Activated naive CD8-positive, alpha-beta T cell treated with anti-CD3 and anti-CD28 coated beads, Interleukin-2, amount 10 ng/mL, durations not matched to agents 7 days and 5 days (primary cell): ENCODE results near the gene CST5. TPM values are rescaled to one million over a fixed set of nuclear protein-coding genes. Genes with fewer than 3 reads are reported as not detected.
A peak's percentile ranks its signal among the peaks of the same experiment; 100 is the strongest.
"Not testable (repeated sequence)": the region's sequence is repeated elsewhere in the genome, so short reads cannot be mapped to it uniquely, and the experiment has no call there.

Experiments
- ATAC-seq: fragments of 150-1000 bp; cut with Tn5 transposase; one replicate; pipeline ENCODE4 v1.10.0; 2021; ENCODE audit warnings: low read depth, moderate library complexity
- POLR2A ChIA-PET: fragments of 350-600 bp; sonication (Branson Sonifier 250); formaldehyde crosslinking; loops from one replicate; lab custom pipeline; 2021; ENCODE audit warnings: antibody characterized with exemption; lab: Charles Lee
- DNase-seq: peaks from one replicate; pipeline ENCODE4 v3.0.0; 2021
- H3K27ac Mint-ChIP-seq: one replicate; pipeline ENCODE4 v1.8.0; 2022; ENCODE audit warnings: mild to moderate bottlenecking, mixed read lengths
- H3K27me3 Mint-ChIP-seq: one replicate; pipeline ENCODE4 v1.8.0; 2022; ENCODE audit warnings: mild to moderate bottlenecking, moderate library complexity, mixed read lengths
- H3K36me3 Mint-ChIP-seq: one replicate; pipeline ENCODE4 v1.8.0; 2021; ENCODE audit warnings: mild to moderate bottlenecking, mixed read lengths
- H3K4me1 Mint-ChIP-seq: one replicate; pipeline ENCODE4 v1.8.0; 2021; ENCODE audit warnings: mixed read lengths
- H3K4me3 Mint-ChIP-seq: one replicate; pipeline ENCODE4 v1.8.0; 2022; ENCODE audit warnings: mild to moderate bottlenecking, moderate library complexity, mixed read lengths
- H3K9me3 Mint-ChIP-seq: one replicate; pipeline ENCODE4 v1.8.0; 2021; ENCODE audit warnings: mixed read lengths
- total RNA-seq, 2 experiments: library from RNA; stranded (reverse); gene quantifications; one replicate each; pipeline ENCODE4 v1.2.3, GENCODE V29; 2021

CST5 gene
- total RNA-seq, 2 experiments from 2014 or later, result not detected

DNA sequence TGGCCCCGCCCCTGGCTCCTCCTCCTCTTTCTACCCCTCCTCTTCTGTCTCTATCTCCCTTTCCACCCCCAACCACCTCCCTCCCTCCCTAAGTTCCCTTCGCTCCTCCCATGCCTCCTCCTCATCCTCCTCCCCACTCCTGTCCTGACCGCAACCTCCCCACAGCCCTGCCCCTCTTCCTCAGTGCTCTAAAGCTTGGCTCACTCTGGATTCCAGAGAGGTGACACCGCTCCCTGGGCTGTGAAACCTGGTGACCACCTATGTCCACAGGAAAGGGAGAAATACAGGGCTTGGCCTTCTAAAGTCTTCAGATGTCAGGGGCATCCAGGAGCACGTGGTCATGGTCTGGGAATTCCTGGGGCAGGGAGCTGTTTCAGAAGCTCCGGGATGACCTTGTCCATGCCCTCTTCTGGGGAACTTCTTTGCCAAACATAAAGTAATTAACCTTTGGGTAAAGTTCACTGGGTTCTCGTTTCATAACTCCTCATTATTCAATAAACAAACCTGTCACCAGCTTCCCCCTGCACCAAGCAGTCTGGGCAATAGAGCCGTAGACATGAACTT is 345 bp upstream of the CST5 start:
- DNase-seq (no peak), ATAC-seq (no peak)
- Mint-ChIP-seq H3K36me3 (no peaks in the 10 kb centered on the region), H3K27me3 (no peaks in the 10 kb centered on the region), H3K4me1 (no peaks in the 10 kb centered on the region), H3K9me3 (no peaks in the 10 kb centered on the region), H3K27ac (no peak overlapping the region), H3K4me3 (no peak overlapping the region)
- POLR2A ChIA-PET, result no interaction called here

DNA sequence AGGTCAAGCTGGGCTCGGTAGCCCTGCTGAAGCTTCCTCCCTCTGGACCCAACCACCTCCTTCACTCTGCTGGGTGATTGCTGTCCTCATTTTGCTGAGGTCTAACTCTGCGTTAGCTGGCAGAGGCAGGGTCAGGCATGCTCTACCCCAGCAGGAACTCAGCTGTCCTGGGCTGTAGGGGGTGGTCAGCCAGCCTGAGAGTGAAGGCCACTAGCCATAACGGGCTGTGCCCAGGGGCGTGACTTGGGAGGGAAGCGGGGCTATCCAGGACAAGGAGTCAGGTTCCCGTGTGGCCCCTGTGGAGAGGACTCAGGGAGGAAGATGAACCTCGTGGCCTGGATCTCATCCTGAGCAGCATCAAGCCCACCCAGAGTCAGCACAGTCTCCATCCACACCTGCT is 761 bp downstream of the CST5 start:
- no peak overlapping the region for H3K4me3 Mint-ChIP-seq

DNA sequence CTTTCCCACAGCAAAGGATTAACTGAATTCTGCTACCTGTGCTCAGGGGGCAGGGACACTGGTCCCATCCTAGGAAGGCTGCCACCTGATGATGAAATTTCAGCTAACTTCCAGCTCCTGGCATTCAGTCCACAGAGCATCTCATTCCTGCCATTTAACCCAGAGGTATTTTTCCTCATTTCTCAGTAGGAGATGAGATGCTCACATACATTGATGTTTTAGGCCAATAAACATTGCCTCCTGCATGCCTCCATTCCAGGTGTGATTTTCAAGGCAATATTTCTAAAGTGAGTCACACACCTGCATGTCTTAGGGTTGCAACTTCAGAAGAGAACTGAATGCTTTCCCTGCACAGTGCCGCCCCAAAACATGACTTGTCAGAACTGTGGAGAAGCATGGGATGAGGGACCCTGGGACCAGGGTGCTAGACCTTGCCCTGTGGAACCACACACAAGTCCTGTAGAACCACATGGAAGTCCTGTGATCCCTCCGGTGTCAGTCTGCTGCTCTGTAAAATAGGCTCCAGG is 1.5 kb downstream of the CST5 start:
- ATAC-seq, H3K4me1 Mint-ChIP-seq, DNase-seq, H3K27ac Mint-ChIP-seq, H3K27me3 Mint-ChIP-seq, POLR2A ChIA-PET, H3K4me3 Mint-ChIP-seq, H3K36me3 Mint-ChIP-seq, H3K9me3 Mint-ChIP-seq: not testable (repeated sequence)

More for the DNA sequence above, 761 bp downstream of the CST5 start:
- no peaks in the 10 kb centered on the region for H3K27me3 Mint-ChIP-seq
- no peaks in the 10 kb centered on the region for H3K9me3 Mint-ChIP-seq
- ATAC-seq (no peak), DNase-seq (no peak)
- H3K4me1 Mint-ChIP-seq, result no peaks in the 10 kb centered on the region
- POLR2A ChIA-PET, result no interaction called here
- no peak overlapping the region for H3K27ac Mint-ChIP-seq
- no peaks in the 10 kb centered on the region for H3K36me3 Mint-ChIP-seq

DNA sequence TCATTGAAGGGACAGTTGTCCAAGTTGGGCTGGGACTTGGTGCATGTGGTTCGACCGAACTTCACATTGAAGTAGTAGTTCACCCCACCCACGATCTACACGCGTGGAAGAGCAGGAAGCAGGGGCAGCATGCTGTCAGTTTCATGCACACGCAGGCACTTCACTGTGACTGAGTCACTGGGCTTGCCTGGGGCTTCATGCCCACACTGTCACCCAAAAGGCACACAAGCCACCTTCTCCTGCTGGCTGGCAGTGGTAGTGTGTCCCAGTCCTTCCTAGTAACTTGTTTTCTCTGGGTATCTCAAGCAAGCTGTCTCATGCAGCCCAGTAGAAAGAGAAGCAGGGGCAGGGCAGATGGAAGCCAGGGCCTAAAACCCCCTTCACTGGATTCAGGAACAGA is 2.0 kb downstream of the CST5 start:
- H3K4me3 Mint-ChIP-seq, result no peak overlapping the region
- no peak for DNase-seq
- no peaks in the 10 kb centered on the region for H3K9me3 Mint-ChIP-seq
- POLR2A ChIA-PET, result no interaction called here
- ATAC-seq, result no peak
- H3K36me3 Mint-ChIP-seq, result no peaks in the 10 kb centered on the region
- H3K4me1 Mint-ChIP-seq, result no peaks in the 10 kb centered on the region
- H3K27ac Mint-ChIP-seq, result no peak overlapping the region
- H3K27me3 Mint-ChIP-seq, result no peaks in the 10 kb centered on the region

DNA sequence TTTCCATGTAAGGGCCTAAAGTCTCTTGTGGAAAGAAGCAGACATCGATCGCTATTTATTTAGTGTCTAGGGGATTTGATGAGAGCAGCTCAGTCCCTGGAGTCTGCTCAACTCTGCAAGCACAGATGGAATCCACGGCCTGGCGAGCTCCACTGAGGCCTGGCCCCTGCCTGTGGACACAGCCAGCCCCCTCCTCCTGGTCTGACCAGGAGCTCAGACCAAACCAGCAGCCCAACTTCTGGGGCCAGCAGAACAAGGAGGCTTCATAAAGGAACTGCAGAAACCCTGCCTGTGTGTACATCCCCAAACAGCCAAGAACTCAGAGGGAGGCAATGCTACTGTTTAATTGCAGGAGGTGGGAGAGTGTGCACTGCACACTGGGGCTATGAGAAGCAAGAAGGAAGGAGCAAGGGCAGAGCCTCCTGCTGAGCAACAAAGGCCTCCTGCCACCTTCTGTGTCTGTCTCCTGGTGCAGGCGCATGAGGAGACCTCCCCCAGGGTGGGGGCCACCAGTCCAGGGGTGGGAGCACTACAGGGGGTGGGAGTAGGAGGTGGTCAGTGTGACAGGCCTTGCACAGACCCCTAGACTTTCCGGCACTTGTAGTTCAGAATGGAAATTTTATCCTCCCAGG is 3.8 kb downstream of the CST5 start:
- no peaks in the 10 kb centered on the region for H3K27me3 Mint-ChIP-seq
- no peak for ATAC-seq
- no peak overlapping the region for H3K27ac Mint-ChIP-seq
- H3K9me3 Mint-ChIP-seq, result no peaks in the 10 kb centered on the region
- no peaks in the 10 kb centered on the region for H3K4me1 Mint-ChIP-seq
- H3K36me3 Mint-ChIP-seq, result no peaks in the 10 kb centered on the region
- H3K4me3 Mint-ChIP-seq, result no peak overlapping the region
- POLR2A ChIA-PET, result no interaction called here
- DNase-seq, result no peak

DNA sequence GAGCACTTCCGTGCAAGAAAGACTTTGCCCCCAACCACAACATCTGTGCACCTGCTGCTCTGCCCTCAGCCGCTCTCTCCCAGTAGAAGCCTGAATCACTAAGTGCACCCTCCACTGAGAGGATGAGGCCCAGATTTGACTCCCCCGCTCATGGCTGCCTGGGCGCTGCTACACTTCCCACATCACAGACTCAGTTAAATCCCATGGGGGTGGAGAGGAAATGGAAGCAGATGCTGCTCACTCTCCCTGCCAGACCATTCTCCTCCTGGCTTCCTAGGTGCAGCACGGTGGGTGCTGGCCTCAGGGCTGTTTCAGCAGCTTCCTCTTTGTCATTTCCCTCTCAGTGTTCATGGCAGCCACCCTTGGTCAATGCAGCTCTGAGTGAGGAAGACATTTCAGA is 4.8 kb downstream of the CST5 start:
- Mint-ChIP-seq H3K4me1 (no peaks in the 10 kb centered on the region), H3K27me3 (no peaks in the 10 kb centered on the region), H3K4me3 (no peak overlapping the region), H3K9me3 (no peaks in the 10 kb centered on the region), H3K27ac (no peak overlapping the region), H3K36me3 (no peaks in the 10 kb centered on the region)
- POLR2A ChIA-PET, result no interaction called here
- DNase-seq, result no peak
- peak; percentile 26 for ATAC-seq

DNA sequence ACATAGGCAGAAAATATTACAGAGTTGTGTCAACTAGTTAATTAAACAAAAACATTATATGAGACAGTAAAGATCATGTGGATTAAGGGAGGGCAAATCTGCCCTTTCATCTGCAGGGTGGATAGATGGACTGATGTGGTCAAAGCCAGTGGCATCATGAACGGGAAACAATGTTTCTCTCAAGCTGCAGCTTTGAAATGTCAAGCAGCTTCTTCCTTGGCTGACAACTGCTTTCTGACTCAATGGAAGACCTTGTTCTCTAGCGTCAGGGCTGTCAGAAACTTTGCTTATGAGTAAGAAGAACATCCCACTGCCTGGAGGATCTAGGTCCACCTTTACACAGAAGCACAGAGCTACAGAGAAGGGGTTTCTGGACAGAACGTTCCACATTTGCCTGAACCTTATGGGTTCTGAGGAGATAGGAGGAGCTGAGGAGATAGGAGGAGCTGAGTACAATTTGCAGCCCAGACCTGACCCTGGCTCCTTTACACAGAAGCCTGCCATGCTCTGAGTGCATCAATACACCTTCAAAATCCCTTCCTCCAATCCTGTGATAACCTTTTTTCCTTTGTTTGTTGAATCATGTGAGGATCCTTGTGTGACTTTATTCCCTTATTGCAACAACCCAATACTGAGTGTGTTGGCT is 6.1 kb downstream of the CST5 start:
- POLR2A ChIA-PET, result no interaction called here
- no peak for ATAC-seq
- H3K9me3 Mint-ChIP-seq, result no peaks in the 10 kb centered on the region
- H3K4me1 Mint-ChIP-seq, result no peaks in the 10 kb centered on the region
- H3K27me3 Mint-ChIP-seq, result no peaks in the 10 kb centered on the region
- DNase-seq, result no peak
- no peaks in the 10 kb centered on the region for H3K36me3 Mint-ChIP-seq
- no peak overlapping the region for H3K4me3 Mint-ChIP-seq
- no peak overlapping the region for H3K27ac Mint-ChIP-seq

DNA sequence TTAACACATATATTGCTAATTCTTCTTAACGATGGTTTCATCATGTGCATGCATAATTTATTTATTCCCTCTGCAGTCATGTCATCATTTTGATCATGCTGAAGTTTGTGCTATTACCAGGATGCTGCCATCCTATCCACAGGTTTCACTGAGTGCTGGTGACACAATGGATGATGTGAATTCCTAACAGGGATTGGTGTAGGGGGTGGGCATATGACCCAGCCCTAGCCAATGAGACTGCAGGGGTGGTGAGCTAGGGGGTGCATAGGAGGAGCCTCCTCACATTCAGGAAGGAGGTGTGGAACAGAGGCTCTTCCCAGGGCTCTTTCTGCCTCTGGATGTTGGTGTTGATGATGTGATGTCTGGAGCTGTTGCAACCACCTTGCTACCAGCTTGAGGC is 7.5 kb downstream of the CST5 start:
- POLR2A ChIA-PET, result no interaction called here
- no peak overlapping the region for H3K27ac Mint-ChIP-seq
- H3K36me3 Mint-ChIP-seq, result no peaks in the 10 kb centered on the region
- H3K27me3 Mint-ChIP-seq, result peaks cover 6% of the 10 kb centered on the region
- peaks cover 3% of the 10 kb centered on the region for H3K4me1 Mint-ChIP-seq
- H3K4me3 Mint-ChIP-seq, result no peak overlapping the region
- no peaks in the 10 kb centered on the region for H3K9me3 Mint-ChIP-seq
- no peak for DNase-seq
- ATAC-seq, result no peak

DNA sequence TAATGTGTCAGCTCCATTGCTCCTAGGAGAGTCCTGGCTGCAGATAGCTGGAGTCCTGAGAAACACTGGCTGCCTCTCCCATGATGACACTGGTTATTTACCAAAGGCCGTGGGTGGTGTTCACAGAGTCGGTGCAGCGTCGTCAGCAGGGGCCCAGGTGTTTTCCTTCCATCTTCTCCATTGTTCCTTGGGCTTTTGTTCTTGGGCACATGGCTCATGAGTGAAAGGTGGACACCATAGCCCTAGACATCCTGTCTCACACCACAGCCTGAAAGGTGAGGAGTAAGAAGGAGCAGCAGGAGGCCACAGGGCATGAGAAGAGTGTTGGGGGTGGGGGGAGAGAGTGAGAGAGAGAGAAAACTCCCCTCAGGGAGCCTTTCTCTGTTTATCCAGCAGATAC is 9.1 kb downstream of the CST5 start:
- Mint-ChIP-seq H3K4me1 (peaks cover 5% of the 10 kb centered on the region), H3K4me3 (no peak overlapping the region), H3K27me3 (peaks cover 18% of the 10 kb centered on the region), H3K27ac (no peak overlapping the region), H3K36me3 (no peaks in the 10 kb centered on the region), H3K9me3 (no peaks in the 10 kb centered on the region)
- POLR2A ChIA-PET, result no interaction called here
- ATAC-seq (no peak), DNase-seq (no peak)

DNA sequence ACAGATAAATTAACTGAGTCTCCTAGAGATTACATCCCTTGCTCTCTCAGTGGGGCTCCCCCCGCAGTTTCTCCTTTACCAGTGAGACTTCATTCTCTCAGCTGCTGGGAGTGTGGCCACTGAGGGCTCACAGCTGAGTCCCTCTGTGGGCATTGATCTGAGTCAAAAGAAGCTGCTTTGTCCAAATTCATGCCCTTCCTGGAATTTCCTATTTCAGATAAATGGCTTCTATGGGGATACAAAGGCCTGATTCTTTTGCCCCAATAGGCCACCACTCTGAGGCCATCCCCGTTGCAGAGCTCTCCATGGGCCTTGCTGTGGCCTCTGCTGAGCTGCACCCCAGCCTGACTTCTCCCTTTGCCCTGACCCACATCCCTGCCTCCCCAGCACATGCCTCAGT is 10.0 kb downstream of the CST5 start:
- no peaks in the 10 kb centered on the region for H3K9me3 Mint-ChIP-seq
- POLR2A ChIA-PET, result no interaction called here
- no peaks in the 10 kb centered on the region for H3K36me3 Mint-ChIP-seq
- H3K4me3 Mint-ChIP-seq, result no peak overlapping the region
- H3K4me1 Mint-ChIP-seq, result peaks cover 5% of the 10 kb centered on the region
- peaks cover 23% of the 10 kb centered on the region for H3K27me3 Mint-ChIP-seq
- DNase-seq (no peak), ATAC-seq (no peak)
- no peak overlapping the region for H3K27ac Mint-ChIP-seq

DNA sequence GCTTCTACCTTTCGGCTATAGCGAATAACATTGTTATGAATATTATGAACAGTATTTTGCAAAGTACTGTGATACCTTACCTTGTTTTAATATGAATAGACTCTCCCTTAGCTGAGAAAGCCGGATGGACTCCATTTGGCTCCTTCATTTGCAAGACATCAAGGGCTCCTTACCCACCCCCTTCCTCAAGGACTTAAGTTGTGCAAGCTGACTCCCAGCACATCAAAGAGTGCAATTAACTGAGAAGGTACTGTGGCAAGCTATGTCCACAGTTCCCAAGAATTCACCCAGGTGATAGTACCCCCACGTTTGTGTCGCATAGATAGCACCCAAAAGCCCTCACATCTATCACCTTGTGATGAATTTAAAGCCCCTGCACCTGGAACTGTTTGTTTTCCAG is 11.2 kb downstream of the CST5 start:
- Mint-ChIP-seq H3K36me3 (no peaks in the 10 kb centered on the region), H3K27me3 (peaks cover 23% of the 10 kb centered on the region), H3K9me3 (no peaks in the 10 kb centered on the region), H3K27ac (no peak overlapping the region), H3K4me3 (no peak overlapping the region), H3K4me1 (peaks cover 5% of the 10 kb centered on the region)
- DNase-seq (no peak), ATAC-seq (no peak)
- POLR2A ChIA-PET, result no interaction called here

DNA sequence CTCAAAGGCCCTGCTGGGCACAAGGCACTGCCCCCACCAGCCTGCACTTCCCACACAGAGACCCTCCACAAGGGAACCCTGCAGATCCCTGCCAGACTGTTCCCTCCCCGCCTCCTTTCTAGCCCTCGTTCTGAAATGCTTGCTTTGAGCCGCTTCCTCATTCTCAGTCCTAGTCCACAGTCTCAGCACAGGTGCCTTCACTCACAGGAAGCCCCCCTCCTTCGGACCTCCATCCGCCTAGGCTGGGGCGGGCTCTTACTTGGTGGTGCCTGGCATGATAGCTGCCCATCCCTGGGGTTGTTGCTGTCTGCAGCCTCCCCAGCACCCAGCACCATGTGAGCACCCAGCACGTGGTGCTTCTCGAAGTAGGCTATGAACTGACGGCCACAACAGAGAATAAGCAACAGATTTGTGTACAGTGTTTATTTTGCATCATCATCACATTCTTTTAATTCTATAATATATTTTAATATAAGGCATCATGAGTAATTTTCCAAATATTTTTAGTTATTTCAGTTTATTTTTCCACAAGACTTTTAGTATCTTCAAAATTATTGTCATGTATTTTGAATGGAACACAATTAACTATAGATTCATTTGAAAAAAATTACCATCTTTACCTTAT is 12.3 kb downstream of the CST5 start:
- Mint-ChIP-seq H3K4me3 (no peak overlapping the region), H3K27me3 (peaks cover 23% of the 10 kb centered on the region)
- POLR2A ChIA-PET, result no interaction called here

DNA sequence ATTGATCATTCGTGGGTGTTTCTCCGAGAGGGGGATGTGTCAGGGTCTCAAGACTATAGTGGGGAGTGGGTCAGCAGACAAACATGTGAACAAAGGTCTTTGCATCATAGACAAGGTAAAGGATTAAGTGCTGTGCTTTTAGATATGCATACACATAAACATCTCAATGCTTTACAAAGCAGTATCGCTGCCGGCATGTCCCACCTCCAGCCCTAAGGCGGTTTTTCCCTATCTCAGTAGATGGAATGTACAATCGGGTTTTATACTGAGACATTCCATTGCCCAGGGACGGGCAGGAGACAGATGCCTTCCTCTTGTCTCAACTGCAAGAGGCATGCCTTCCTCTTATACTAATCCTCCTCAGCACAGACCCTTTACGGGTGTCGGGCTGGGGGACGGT is 18.8 kb downstream of the CST5 start:
- H3K9me3 Mint-ChIP-seq, H3K36me3 Mint-ChIP-seq, H3K4me1 Mint-ChIP-seq, POLR2A ChIA-PET, H3K27me3 Mint-ChIP-seq, H3K27ac Mint-ChIP-seq, DNase-seq, ATAC-seq, H3K4me3 Mint-ChIP-seq: not testable (repeated sequence)

More for the DNA sequence above, 12.3 kb downstream of the CST5 start:
- Mint-ChIP-seq H3K27ac (no peak overlapping the region), H3K4me1 (peaks cover 5% of the 10 kb centered on the region), H3K36me3 (no peaks in the 10 kb centered on the region), H3K9me3 (no peaks in the 10 kb centered on the region)
- DNase-seq (no peak), ATAC-seq (peak; percentile 70)
